Renal cortex interstitium (tissue), 11 donors: ENCODE results near the gene CCDC87. TPM values are rescaled to one million over a fixed set of nuclear protein-coding genes. Genes with fewer than 3 reads are reported as not detected.
"Not testable (repeated sequence)": the region's sequence is repeated elsewhere in the genome, so short reads cannot be mapped to it uniquely, and the experiment has no call there.

Source experiments
- DNase-seq, 11 donors: peaks; one replicate each; pipeline ENCODE4 v3.0.0-alpha.2; 2013; ENCODE audit warnings: low read depth in 9 of 11, low spot score in 4 of 11; ENCODE audit errors: extremely low read depth in 1 of 11
- polyA plus RNA-seq, 3 donors: library from polyadenylated mRNA; unstranded; fragments of 120-200 nt; gene quantifications; one replicate each; pipeline ENCODE4 v1.2.1, GENCODE V29; 2013; ENCODE audit not compliant: insufficient read length in 3 of 3

CCDC87 gene
- polyA plus RNA-seq, 3 donors, result 0.23 to 0.35 (median 0.26) TPM

GRCh38 chr11:66545701-66546367 is 47.0 kb downstream of the CCDC87 start, which contains the start of gene ZDHHC24:
ZDHHC24 (minus strand) TSS chr11:66546048; CDS start chr11:66546003, 45 bp downstream.
- peak; percentile 77 to 92 (median 88) for DNase-seq

GRCh38 chr11:66544952-66545351 is 47.9 kb downstream of the CCDC87 start:
- not testable (repeated sequence) for DNase-seq

- peak in 6 of 11 donors; percentile 46 to 68 (median 56) for DNase-seq
Observed at GRCh38 chr11:66543263-66544107, 49.4 kb downstream of the CCDC87 start.

GRCh38 chr11:66542362-66542761 is 50.5 kb downstream of the CCDC87 start:
- DNase-seq, result no peak

GRCh38 chr11:66541892-66542291 is 51.0 kb downstream of the CCDC87 start:
- no peak for DNase-seq

- DNase-seq, result not testable (repeated sequence)
Observed at GRCh38 chr11:66540598-66540997, 52.3 kb downstream of the CCDC87 start.

Other genes starting within 250 kb of the CCDC87 start
- 10 to 100 TPM; 27.0 to 35.4 (median 32.8) TPM for gene BRMS1, start 248.0 kb downstream of the CCDC87 start, polyA plus RNA-seq
- gene B4GAT1, start 245.4 kb downstream of the CCDC87 start, polyA plus RNA-seq, result 10 to 100 TPM; 47.9 to 56.7 (median 51.3) TPM
- 10 to 100 TPM; 18.0 to 24.8 (median 22.0) TPM for gene SLC29A2, start 221.3 kb downstream of the CCDC87 start, polyA plus RNA-seq
- gene NPAS4, start 172.0 kb downstream of the CCDC87 start, polyA plus RNA-seq, result under 1 TPM; 0.09 to 0.50 (median 0.30) TPM
- 10 to 100 TPM; 68.5 to 82.4 (median 73.3) TPM for gene MRPL11, start 154.2 kb downstream of the CCDC87 start, polyA plus RNA-seq
- gene PELI3, start 126.2 kb downstream of the CCDC87 start, polyA plus RNA-seq, result 1 to 10 TPM; 4.1 to 6.3 (median 5.9) TPM
- 10 to 100 TPM; 20.0 to 26.1 (median 23.6) TPM for gene DPP3, start 112.6 kb downstream of the CCDC87 start, polyA plus RNA-seq
- gene BBS1, start 82.4 kb downstream of the CCDC87 start, polyA plus RNA-seq, result 10 to 100 TPM; 71.3 to 92.4 (median 71.7) TPM
- gene ZDHHC24, start 47.0 kb downstream of the CCDC87 start, polyA plus RNA-seq, result 10 to 100 TPM in 1 of 3 donors, 1 to 10 TPM in 2; 6.3 to 10.6 (median 9.2) TPM
- gene ACTN3, start 46.2 kb downstream of the CCDC87 start, polyA plus RNA-seq, result under 1 TPM; 0.38 to 0.56 (median 0.49) TPM
- gene CTSF, start 24.5 kb downstream of the CCDC87 start, polyA plus RNA-seq, result 100 to 1,000 TPM in 1 of 3 donors, 10 to 100 TPM in 2; 94.9 to 103 (median 98.6) TPM
- gene CCS, start 122 bp upstream of the CCDC87 start, polyA plus RNA-seq, result 10 to 100 TPM; 37.4 to 75.3 (median 59.8) TPM
- 100 to 1,000 TPM in 1 of 3 donors, 10 to 100 TPM in 2; 73.3 to 104 (median 79.2) TPM for gene RBM14, start 23.6 kb upstream of the CCDC87 start, polyA plus RNA-seq
- gene RBM4, start 45.6 kb upstream of the CCDC87 start, polyA plus RNA-seq, result 100 to 1,000 TPM; 227 to 261 (median 261) TPM
- 10 to 100 TPM; 68.3 to 74.4 (median 68.9) TPM for gene RBM4B, start 84.8 kb upstream of the CCDC87 start, polyA plus RNA-seq
- 10 to 100 TPM; 41.8 to 56.0 (median 54.1) TPM for gene SPTBN2, start 136.2 kb upstream of the CCDC87 start, polyA plus RNA-seq